GM10266 (cell line): ENCODE results near the gene CACNA1C.

Source experiments
- DNase-seq: peaks from one replicate; pipeline ENCODE4 v3.0.0; 2012; ENCODE audit errors: extremely low spot score
- TF ChIP-seq, protein P1 (sequence below): IDR thresholded peaks from 2 replicates; pipeline ENCODE4 v1.5.1; 2012; ENCODE audit warnings: mild to moderate bottlenecking, low read depth; ENCODE audit not compliant: control insufficient read depth, insufficient read depth; ENCODE audit errors: missing control alignments

The CACNA1C gene

DNA sequence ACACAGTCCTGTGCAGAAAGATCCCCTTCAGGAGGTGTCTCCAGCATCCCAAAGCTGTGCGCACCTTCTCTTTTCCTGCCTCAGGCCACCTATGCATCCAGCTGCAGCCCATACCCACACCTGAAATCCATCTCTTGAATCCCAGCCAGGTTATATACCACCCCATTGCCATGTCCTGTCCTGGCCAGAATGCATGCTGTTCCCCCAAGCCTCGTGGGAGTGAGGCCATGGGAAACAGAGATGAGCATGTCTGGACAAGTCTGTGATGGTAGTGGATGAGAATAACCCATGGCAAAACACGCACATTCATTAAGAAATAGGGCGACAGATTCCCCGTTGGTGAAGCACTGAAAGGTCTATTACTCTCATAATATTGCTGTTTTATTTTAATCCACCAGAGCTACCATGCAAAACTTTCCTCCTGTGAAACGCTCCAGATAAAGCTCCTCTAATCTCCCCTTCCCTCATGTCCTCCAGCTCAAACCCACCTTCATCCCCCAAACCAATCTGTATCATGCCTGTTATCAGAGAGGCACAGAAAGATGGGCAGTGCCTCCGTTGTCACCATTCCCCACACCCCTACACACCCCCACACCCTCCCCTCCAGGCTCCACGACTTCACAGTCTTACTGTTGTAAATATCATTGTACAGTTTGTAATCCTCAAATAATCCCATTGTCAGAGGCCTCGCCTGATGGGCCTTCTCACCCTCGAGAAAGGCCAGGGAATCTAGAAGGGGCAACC lies 644.4 kb downstream of the CACNA1C start:
- TF ChIP-seq, protein P1, sequence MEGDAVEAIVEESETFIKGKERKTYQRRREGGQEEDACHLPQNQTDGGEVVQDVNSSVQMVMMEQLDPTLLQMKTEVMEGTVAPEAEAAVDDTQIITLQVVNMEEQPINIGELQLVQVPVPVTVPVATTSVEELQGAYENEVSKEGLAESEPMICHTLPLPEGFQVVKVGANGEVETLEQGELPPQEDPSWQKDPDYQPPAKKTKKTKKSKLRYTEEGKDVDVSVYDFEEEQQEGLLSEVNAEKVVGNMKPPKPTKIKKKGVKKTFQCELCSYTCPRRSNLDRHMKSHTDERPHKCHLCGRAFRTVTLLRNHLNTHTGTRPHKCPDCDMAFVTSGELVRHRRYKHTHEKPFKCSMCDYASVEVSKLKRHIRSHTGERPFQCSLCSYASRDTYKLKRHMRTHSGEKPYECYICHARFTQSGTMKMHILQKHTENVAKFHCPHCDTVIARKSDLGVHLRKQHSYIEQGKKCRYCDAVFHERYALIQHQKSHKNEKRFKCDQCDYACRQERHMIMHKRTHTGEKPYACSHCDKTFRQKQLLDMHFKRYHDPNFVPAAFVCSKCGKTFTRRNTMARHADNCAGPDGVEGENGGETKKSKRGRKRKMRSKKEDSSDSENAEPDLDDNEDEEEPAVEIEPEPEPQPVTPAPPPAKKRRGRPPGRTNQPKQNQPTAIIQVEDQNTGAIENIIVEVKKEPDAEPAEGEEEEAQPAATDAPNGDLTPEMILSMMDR: no peak
- no peak for DNase-seq

DNA sequence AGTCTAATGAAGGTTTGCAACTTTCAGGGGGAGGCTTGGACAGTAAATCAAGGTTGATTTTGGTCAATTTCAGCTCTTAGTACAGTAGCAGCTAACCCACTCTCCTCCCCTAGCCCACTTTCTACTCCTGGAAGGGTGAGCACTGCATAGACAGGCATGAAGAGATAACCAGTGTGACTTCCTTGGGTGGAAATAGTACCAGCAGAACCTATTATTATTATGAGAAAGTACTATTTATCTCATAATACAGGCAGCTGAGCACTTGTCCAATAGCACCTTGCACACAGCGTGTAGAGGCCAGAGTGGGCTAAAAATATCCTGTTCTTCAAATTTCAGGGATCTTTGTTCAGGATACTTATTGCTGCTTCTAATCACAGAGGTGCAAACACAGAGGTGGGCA lies 645.8 kb downstream of the CACNA1C start:
- TF ChIP-seq, protein P1: no peak
- DNase-seq: no peak

DNA sequence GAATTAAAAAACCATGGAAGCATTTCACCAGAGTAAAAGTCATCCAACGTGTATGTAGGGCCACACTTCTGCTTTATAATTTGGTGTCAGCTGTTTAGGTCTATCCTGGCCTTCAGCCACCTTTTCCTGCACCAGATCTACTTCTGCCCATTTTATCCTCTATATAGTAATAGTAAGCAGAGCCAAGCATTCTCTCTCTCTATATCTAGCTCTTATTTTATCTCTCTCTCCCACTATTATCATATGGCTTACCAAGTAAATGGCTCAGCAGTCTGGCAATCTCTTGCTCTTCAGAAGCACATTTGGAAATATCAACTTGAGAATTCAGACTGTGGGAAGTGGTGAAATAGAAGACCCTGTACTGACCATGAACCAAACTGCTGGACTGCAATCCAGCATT lies 657.9 kb downstream of the CACNA1C start:
- TF ChIP-seq, protein P1: no peak
- DNase-seq: no peak

DNA sequence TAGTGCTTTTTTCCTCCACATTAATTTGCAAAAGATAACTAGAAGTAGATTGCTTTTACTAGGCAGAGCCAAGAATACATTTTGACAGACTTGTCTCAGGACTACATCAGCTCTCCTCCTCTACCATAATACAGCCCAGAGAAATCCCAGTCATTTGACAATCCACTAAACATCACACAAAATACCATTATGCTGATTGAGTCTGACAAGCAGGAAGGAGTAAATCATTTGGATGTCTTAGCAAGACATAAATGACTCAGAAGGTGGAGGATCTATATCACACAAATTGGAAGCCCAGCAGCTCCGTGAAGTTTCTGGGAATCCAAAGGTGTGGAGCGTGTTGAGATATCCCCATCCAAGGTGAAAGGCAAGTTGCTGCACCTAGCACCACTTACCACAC lies 666.6 kb downstream of the CACNA1C start:
- TF ChIP-seq, protein P1: no peak
- DNase-seq: no peak

DNA sequence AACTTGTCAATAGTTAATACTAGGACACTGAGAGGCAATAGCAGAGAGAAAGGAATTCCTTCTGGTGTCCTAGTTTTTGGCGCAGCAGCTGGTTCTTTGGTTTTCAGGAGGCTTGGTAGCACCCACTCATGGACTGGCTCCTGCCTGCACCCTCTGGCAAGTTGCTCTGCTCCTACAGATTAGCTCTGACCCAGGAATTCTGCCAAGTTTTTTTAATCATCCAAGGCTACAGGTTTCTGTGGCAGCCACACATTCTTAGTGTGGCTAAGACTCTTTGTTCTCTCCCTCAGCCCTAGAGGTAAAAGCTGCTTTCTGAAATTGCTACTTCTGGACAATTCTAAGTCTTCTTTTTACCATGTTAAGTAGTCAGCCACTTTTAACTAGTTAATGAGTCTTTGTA lies 670.0 kb downstream of the CACNA1C start:
- TF ChIP-seq, protein P1: no peak
- DNase-seq: no peak

DNA sequence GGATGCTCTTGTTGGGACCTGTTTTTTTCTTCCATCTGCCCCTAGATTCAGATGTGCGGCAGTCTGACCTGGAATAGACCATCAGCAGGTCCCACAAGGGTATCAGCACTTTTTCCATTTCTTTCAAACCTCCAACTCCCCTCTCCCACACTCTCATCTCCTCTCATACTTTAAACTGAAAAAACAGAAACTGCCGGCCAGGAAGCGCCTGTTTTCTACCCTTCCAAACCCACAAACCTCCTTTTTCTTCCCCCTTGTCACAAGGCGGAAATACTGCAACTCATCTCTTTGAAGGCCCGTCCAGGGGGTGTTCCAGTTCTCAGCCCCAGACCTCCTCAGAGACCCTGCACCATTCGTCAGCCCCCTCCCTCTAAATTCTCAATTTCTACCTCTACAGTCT lies 679.5 kb downstream of the CACNA1C start:
- DNase-seq: no peak
- TF ChIP-seq, protein P1: no peak

DNA sequence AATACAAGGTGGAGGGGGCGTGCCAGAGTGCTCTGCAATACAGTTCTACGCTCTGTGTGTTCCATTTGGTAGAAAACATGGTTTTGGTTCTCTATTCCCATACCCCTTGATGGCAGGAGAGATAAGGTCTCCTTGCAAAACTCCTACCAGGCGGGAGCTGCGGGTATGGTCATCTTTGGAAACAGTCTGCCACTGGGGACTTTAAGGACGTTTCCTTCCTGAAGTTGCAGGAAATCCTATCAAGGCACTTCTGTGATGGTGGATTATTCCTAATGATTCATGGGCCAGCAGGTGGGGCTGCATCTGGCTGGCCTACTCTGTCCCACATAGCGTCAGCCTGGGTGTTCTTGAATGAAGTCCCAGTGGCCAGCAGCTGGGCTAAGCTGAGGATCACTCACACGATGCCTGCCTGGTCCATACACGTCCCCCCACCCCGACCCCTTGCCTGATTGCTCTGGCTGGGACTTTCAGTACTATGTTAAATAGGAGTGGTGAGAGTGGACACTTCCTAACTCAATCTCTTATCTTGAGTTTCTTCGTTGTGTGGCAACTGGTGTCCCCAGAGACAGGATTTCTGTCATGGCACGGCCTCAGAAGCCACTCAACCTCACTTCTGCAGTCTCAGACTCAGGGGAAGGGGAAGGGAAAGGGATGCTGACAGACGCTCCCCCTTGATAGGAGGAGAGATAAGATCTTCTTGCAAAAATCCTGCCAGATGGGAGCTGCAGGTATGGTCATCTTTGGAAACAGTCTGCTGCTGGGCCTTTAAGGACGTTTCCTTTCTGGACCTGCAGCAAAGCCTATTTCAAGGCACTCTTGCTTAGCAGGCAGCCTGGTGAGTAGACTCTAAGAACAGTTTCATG lies 680.9 kb downstream of the CACNA1C start:
- DNase-seq: no peak
- TF ChIP-seq, protein P1: no peak
